GM18870 (cell line): ENCODE data around the gene TFAP2B.

ENCODE experiments used
- ATAC-seq: cut with Tn5 transposase; IDR thresholded peaks from one replicate; pipeline ENCODE4 v1.9.1; 2021; ENCODE audit warnings: moderate library complexity; ENCODE audit not compliant: unreplicated experiment

Gene TFAP2B

GRCh38 chr6:50824552-50824951 lies 5.9 kb downstream of the TFAP2B start:
- no peak for ATAC-seq

- ATAC-seq, result no peak
Measured at GRCh38 chr6:50825375-50826036, 6.8 kb downstream of the TFAP2B start.

GRCh38 chr6:50826037-50826761 lies 7.5 kb downstream of the TFAP2B start:
- ATAC-seq, result no peak

GRCh38 chr6:50826803-50827202 lies 8.1 kb downstream of the TFAP2B start:
- ATAC-seq, result no peak

- ATAC-seq, result no peak
Measured at GRCh38 chr6:50829049-50829448, 10.4 kb downstream of the TFAP2B start.

GRCh38 chr6:50829898-50830444 lies 11.3 kb downstream of the TFAP2B start:
- no peak for ATAC-seq

- ATAC-seq, result no peak
Measured at GRCh38 chr6:50831186-50831585, 12.5 kb downstream of the TFAP2B start.

GRCh38 chr6:50832912-50833311 lies 14.2 kb downstream of the TFAP2B start:
- ATAC-seq, result no peak

- ATAC-seq, result no peak
Measured at GRCh38 chr6:50834929-50835410, 16.3 kb downstream of the TFAP2B start.

- ATAC-seq, result no peak
Measured at GRCh38 chr6:50836231-50836630, 17.6 kb downstream of the TFAP2B start.

- no peak for ATAC-seq
Measured at GRCh38 chr6:50837589-50838445, 19.1 kb downstream of the TFAP2B start.

- ATAC-seq, result no peak
Measured at GRCh38 chr6:50840112-50840810, 21.6 kb downstream of the TFAP2B start.

GRCh38 chr6:50840811-50841192 lies 22.1 kb downstream of the TFAP2B start:
- ATAC-seq, result no peak

GRCh38 chr6:50842446-50842845 lies 23.8 kb downstream of the TFAP2B start:
- ATAC-seq, result no peak

GRCh38 chr6:50842861-50843384 lies 24.3 kb downstream of the TFAP2B start:
- no peak for ATAC-seq

- ATAC-seq, result no peak
Measured at GRCh38 chr6:50843842-50844241, 25.2 kb downstream of the TFAP2B start.

- no peak for ATAC-seq
Measured at GRCh38 chr6:50845499-50846143, 26.9 kb downstream of the TFAP2B start.

- no peak for ATAC-seq
Measured at GRCh38 chr6:50846144-50846851, 27.6 kb downstream of the TFAP2B start.

GRCh38 chr6:50846852-50847155 lies 28.1 kb downstream of the TFAP2B start:
- no peak for ATAC-seq
